Subcutaneous adipose tissue (tissue), 4 donors: ENCODE results near the gene DSCAML1. TPM values are rescaled to one million over a fixed set of nuclear protein-coding genes. Genes with fewer than 3 reads are reported as not detected.

Experiments
- total RNA-seq, 4 donors: library from RNA; depleted of rRNA; stranded (reverse); fragments of >200 nt; gene quantifications; one replicate each; pipeline ENCODE4 v1.1.0, GENCODE V29; 2016
- TF ChIP-seq, protein P1 (sequence below): fragments of 450-650 bp; IDR thresholded peaks from one replicate; pipeline ENCODE4 v1.5.1; 2016; ENCODE audit warnings: low read depth, mild to moderate bottlenecking, control low read depth, antibody characterized with exemption, moderate library complexity

DSCAML1 gene
- total RNA-seq, 4 donors from 2014 or later, result 0.22 to 0.82 (median 0.75) TPM; not detected in 1

GRCh38 chr11:117830674-117831351, 33.8 kb upstream of the DSCAML1 start:
- TF ChIP-seq, protein P1, sequence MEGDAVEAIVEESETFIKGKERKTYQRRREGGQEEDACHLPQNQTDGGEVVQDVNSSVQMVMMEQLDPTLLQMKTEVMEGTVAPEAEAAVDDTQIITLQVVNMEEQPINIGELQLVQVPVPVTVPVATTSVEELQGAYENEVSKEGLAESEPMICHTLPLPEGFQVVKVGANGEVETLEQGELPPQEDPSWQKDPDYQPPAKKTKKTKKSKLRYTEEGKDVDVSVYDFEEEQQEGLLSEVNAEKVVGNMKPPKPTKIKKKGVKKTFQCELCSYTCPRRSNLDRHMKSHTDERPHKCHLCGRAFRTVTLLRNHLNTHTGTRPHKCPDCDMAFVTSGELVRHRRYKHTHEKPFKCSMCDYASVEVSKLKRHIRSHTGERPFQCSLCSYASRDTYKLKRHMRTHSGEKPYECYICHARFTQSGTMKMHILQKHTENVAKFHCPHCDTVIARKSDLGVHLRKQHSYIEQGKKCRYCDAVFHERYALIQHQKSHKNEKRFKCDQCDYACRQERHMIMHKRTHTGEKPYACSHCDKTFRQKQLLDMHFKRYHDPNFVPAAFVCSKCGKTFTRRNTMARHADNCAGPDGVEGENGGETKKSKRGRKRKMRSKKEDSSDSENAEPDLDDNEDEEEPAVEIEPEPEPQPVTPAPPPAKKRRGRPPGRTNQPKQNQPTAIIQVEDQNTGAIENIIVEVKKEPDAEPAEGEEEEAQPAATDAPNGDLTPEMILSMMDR, result no peak

GRCh38 chr11:117830072-117830471, 33.1 kb upstream of the DSCAML1 start:
- TF ChIP-seq, protein P1, result no peak

GRCh38 chr11:117829369-117829725, 32.3 kb upstream of the DSCAML1 start:
- TF ChIP-seq, protein P1, result no peak

GRCh38 chr11:117828611-117829368, 31.8 kb upstream of the DSCAML1 start:
- TF ChIP-seq, protein P1, result no peak

- TF ChIP-seq, protein P1, result no peak
Measured at GRCh38 chr11:117827521-117828511, 30.8 kb upstream of the DSCAML1 start.

DNA sequence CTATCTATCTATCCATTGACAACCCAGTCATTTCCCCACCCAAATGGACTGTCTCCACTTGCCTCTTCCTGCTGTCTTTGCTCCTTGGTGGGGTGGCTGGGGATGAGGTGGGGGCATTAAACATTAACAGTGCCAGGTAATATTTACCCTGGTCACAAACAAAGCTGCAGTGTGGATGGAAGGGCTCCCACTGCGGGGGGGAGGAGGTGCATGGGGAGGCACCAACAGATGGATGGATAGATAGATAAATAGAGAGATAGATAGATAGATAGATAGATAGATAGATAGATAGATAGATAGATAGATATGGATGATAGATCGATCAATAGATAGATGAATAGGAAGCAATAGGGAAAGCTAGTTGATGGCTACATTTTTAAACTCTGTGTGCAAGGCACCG, 29.8 kb upstream of the DSCAML1 start:
- TF ChIP-seq, protein P1, result no peak
